Measurements from ENCODE around the gene ZNF69.
"Not testable (repeated sequence)": the region's sequence is repeated elsewhere in the genome, so short reads cannot be mapped to it uniquely, and the experiment has no call there.

Gene ZNF69

GRCh38 chr19:11856596-11857250 lies 30.9 kb upstream of the ZNF69 start:
- no peak for DNase-seq (ENCODE audit: low spot score)
- no peak for TF ChIP-seq CTCF (IDR thresholded peaks at IDR 0.05; ENCODE audit: borderline replicate concordance, control extremely low read depth, extremely low read depth, insufficient read depth, missing control alignments)
- in situ Hi-C loops (cut with MboI; ENCODE audit: low sequenced_read_pairs, unreplicated experiment) = no loop called here

GRCh38 chr19:11860721-11861120 lies 26.9 kb upstream of the ZNF69 start:
- in situ Hi-C loops (cut with MboI; ENCODE audit: low sequenced_read_pairs, unreplicated experiment) = no loop called here
- no peak for DNase-seq (ENCODE audit: low spot score)
- no peak for TF ChIP-seq CTCF (IDR thresholded peaks at IDR 0.05; ENCODE audit: borderline replicate concordance, control extremely low read depth, extremely low read depth, insufficient read depth, missing control alignments)

GRCh38 chr19:11861301-11861700 lies 26.3 kb upstream of the ZNF69 start:
- in situ Hi-C loops (cut with MboI; ENCODE audit: low sequenced_read_pairs, unreplicated experiment) = no loop called here
- no peak for DNase-seq (ENCODE audit: low spot score)
- TF ChIP-seq CTCF (IDR thresholded peaks at IDR 0.05; ENCODE audit: borderline replicate concordance, control extremely low read depth, extremely low read depth, insufficient read depth, missing control alignments) = no peak

GRCh38 chr19:11867766-11868165 lies 19.8 kb upstream of the ZNF69 start:
- in situ Hi-C loops (cut with MboI; ENCODE audit: low sequenced_read_pairs, unreplicated experiment); DNase-seq (ENCODE audit: low spot score): not testable (repeated sequence)

GRCh38 chr19:11868188-11868587 lies 19.4 kb upstream of the ZNF69 start:
- in situ Hi-C loops (cut with MboI; ENCODE audit: low sequenced_read_pairs, unreplicated experiment) = no loop called here
- no peak for TF ChIP-seq CTCF (IDR thresholded peaks at IDR 0.05; ENCODE audit: borderline replicate concordance, control extremely low read depth, extremely low read depth, insufficient read depth, missing control alignments)
- no peak for DNase-seq (ENCODE audit: low spot score)

- in situ Hi-C loops (cut with MboI; ENCODE audit: low sequenced_read_pairs, unreplicated experiment) = no loop called here
Measured at GRCh38 chr19:11872624-11873023, 15.0 kb upstream of the ZNF69 start.

GRCh38 chr19:11873762-11874161 lies 13.8 kb upstream of the ZNF69 start:
- TF ChIP-seq CTCF (IDR thresholded peaks at IDR 0.05; ENCODE audit: borderline replicate concordance, control extremely low read depth, extremely low read depth, insufficient read depth, missing control alignments) = no peak
- no peak for DNase-seq (ENCODE audit: low spot score)
- in situ Hi-C loops (cut with MboI; ENCODE audit: low sequenced_read_pairs, unreplicated experiment) = no loop called here

More at GRCh38 chr19:11872624-11873023, 15.0 kb upstream of the ZNF69 start:
- no peak for DNase-seq (ENCODE audit: low spot score)
- no peak for TF ChIP-seq CTCF (IDR thresholded peaks at IDR 0.05; ENCODE audit: borderline replicate concordance, control extremely low read depth, extremely low read depth, insufficient read depth, missing control alignments)

GRCh38 chr19:11879687-11880266 lies 7.8 kb upstream of the ZNF69 start:
- in situ Hi-C loops (cut with MboI; ENCODE audit: low sequenced_read_pairs, unreplicated experiment); DNase-seq (ENCODE audit: low spot score): not testable (repeated sequence)

Data from GM13976 (cell line).